HFF-Myc (cell line): Measurements from ENCODE around the gene ANKRD6.
A peak's percentile ranks its signal among the peaks of the same experiment; 100 is the strongest.

Source experiments
- DNase-seq: peaks from one replicate; pipeline ENCODE4 v3.0.0-alpha.2; 2011; ENCODE audit warnings: low read depth; ENCODE audit errors: extremely low read depth
- H3K4me3 ChIP-seq: replicated peaks from 2 replicates; pipeline ENCODE4 v1.5.1; 2011; ENCODE audit warnings: low read depth, mild to moderate bottlenecking, control low read depth, low read length
- CTCF ChIP-seq: IDR thresholded peaks from 2 replicates; pipeline ENCODE4 v1.5.1; 2012; ENCODE audit warnings: mild to moderate bottlenecking, low read depth, low read length, control low read depth; ENCODE audit errors: missing control alignments

ANKRD6 gene

GRCh38 chr6:89404512-89404911 is 28.4 kb upstream of the ANKRD6 start:
- TF ChIP-seq CTCF, result no peak
- no peak for DNase-seq
- no peak overlapping the region for H3K4me3 ChIP-seq

GRCh38 chr6:89406141-89406540 is 26.8 kb upstream of the ANKRD6 start:
- no peak for TF ChIP-seq CTCF
- H3K4me3 ChIP-seq, result no peak overlapping the region
- DNase-seq, result no peak

GRCh38 chr6:89409461-89410035 is 23.4 kb upstream of the ANKRD6 start:
- no peak for DNase-seq
- TF ChIP-seq CTCF, result no peak
- no peak overlapping the region for H3K4me3 ChIP-seq

- no peak for TF ChIP-seq CTCF
- no peak for DNase-seq
- H3K4me3 ChIP-seq, result no peak overlapping the region
Measured at GRCh38 chr6:89410231-89410761, 22.7 kb upstream of the ANKRD6 start.

- DNase-seq, result no peak
- TF ChIP-seq CTCF, result no peak
Measured at GRCh38 chr6:89410788-89411144, 22.2 kb upstream of the ANKRD6 start.

GRCh38 chr6:89411145-89412070 is 21.5 kb upstream of the ANKRD6 start:
- no peak for TF ChIP-seq CTCF
- peak overlapping the region; percentile 19 for H3K4me3 ChIP-seq
- no peak for DNase-seq

More at GRCh38 chr6:89410788-89411144, 22.2 kb upstream of the ANKRD6 start:
- no peak overlapping the region for H3K4me3 ChIP-seq
